Measurements from ENCODE around the gene GRID2.
A peak's percentile ranks its signal among the peaks of the same experiment; 100 is the strongest.

The GRID2 gene

GRCh38 chr4:92566269-92566668, 262.5 kb downstream of the GRID2 start:
- no peak for ATAC-seq
- TF ChIP-seq ZFP3 (CRISPR knock-in tag; IDR thresholded peaks at IDR 0.05): no peak

- TF ChIP-seq PPARA (CRISPR knock-in tag; IDR thresholded peaks at IDR 0.05; ENCODE audit: borderline replicate concordance): no peak
- TF ChIP-seq ISL1 (CRISPR knock-in tag; IDR thresholded peaks at IDR 0.05): no peak
- no peak for TF ChIP-seq POU6F1 (CRISPR knock-in tag; IDR thresholded peaks at IDR 0.05; ENCODE audit: borderline replicate concordance, low read depth)
- TF ChIP-seq TSHZ2 (CRISPR knock-in tag; IDR thresholded peaks at IDR 0.05): no peak
- no peak for TF ChIP-seq RARB (CRISPR knock-in tag; IDR thresholded peaks at IDR 0.05)
- no peak for TF ChIP-seq TCF4 (CRISPR knock-in tag; IDR thresholded peaks at IDR 0.05; ENCODE audit: borderline replicate concordance)
- no peak for TF ChIP-seq CSRNP3 (CRISPR knock-in tag; IDR thresholded peaks at IDR 0.05)
- no peak for TF ChIP-seq GLIS3 (CRISPR knock-in tag; IDR thresholded peaks at IDR 0.05)
- ATAC-seq: no peak
Measured at GRCh38 chr4:92580816-92581215, 277.1 kb downstream of the GRID2 start.

- peak; percentile 46; the same call in 1 of the 3 replicates for ATAC-seq
Measured at GRCh38 chr4:92599044-92599443, 295.3 kb downstream of the GRID2 start.

GRCh38 chr4:92600638-92601037, 296.9 kb downstream of the GRID2 start:
- no peak for TF ChIP-seq PATZ1 (CRISPR knock-in tag; IDR thresholded peaks at IDR 0.05; ENCODE audit: borderline replicate concordance)
- no peak for TF ChIP-seq GLIS3 (CRISPR knock-in tag; IDR thresholded peaks at IDR 0.05)
- TF ChIP-seq ZNF8 (CRISPR knock-in tag; IDR thresholded peaks at IDR 0.05): no peak
- no peak for TF ChIP-seq ZFP30 (CRISPR knock-in tag; IDR thresholded peaks at IDR 0.05)
- TF ChIP-seq ISL1 (CRISPR knock-in tag; IDR thresholded peaks at IDR 0.05): no peak
- TF ChIP-seq CSDC2 (CRISPR knock-in tag; IDR thresholded peaks at IDR 0.05): no peak
- no peak for TF ChIP-seq POU6F1 (CRISPR knock-in tag; IDR thresholded peaks at IDR 0.05; ENCODE audit: borderline replicate concordance, low read depth)
- no peak for TF ChIP-seq ARNTL (CRISPR knock-in tag; IDR thresholded peaks at IDR 0.05; ENCODE audit: borderline replicate concordance, low read depth)
- TF ChIP-seq SNAI2 (CRISPR knock-in tag; IDR thresholded peaks at IDR 0.05): no peak
- no peak for TF ChIP-seq PPARA (CRISPR knock-in tag; IDR thresholded peaks at IDR 0.05; ENCODE audit: borderline replicate concordance)
- no peak for TF ChIP-seq ESRRG (CRISPR knock-in tag; IDR thresholded peaks at IDR 0.05)
- no peak for TF ChIP-seq CSRNP3 (CRISPR knock-in tag; IDR thresholded peaks at IDR 0.05)
- no peak for TF ChIP-seq RARB (CRISPR knock-in tag; IDR thresholded peaks at IDR 0.05)
- no peak for ATAC-seq

More at GRCh38 chr4:92599044-92599443, 295.3 kb downstream of the GRID2 start:
- TF ChIP-seq ZFP3 (CRISPR knock-in tag; IDR thresholded peaks at IDR 0.05): no peak
- TF ChIP-seq TOX (CRISPR knock-in tag; IDR thresholded peaks at IDR 0.05; ENCODE audit: borderline replicate concordance): peak; percentile 62; the same call in 1 of the 2 replicates
- TF ChIP-seq ZC3H10 (CRISPR knock-in tag; IDR thresholded peaks at IDR 0.05): peak; percentile 81; the same call in 1 of the 2 replicates
- TF ChIP-seq ISL1 (CRISPR knock-in tag; IDR thresholded peaks at IDR 0.05): peak; percentile 71
- TF ChIP-seq PATZ1 (CRISPR knock-in tag; IDR thresholded peaks at IDR 0.05; ENCODE audit: borderline replicate concordance): peak; percentile 45; the same call in 1 of the 2 replicates

Data from SK-N-SH treated with all-trans-retinoic acid at 6 μM for 48 hours (cell line).